Epithelial cell of proximal tubule (primary cell): Measurements from ENCODE around the gene TRPM1. TPM values are rescaled to one million over a fixed set of nuclear protein-coding genes. Genes with fewer than 3 reads are reported as not detected.
A peak's percentile ranks its signal among the peaks of the same experiment; 100 is the strongest.

Experiments used
- DNase-seq: peaks from one replicate; pipeline ENCODE4 v3.0.0-alpha.2; 2011; ENCODE audit warnings: low read depth
- H3K4me3 ChIP-seq: 2 replicates; pipeline ENCODE4 v1.5.1; 2011; ENCODE audit warnings: low read depth, mild to moderate bottlenecking, low read length
- CTCF ChIP-seq: conservative IDR thresholded peaks from 2 replicates; pipeline ENCODE4 v1.5.1; 2012; ENCODE audit warnings: low read depth, mild to moderate bottlenecking, low read length
- total RNA-seq: library from RNA; depleted of rRNA; stranded (reverse); fragments of >200 nt; gene quantifications from 2 replicates; pipeline ENCODE4 v1.2.3, GENCODE V29; 2015

TRPM1 gene
- total RNA-seq, 1 donor from 2014 or later, result not detected

DNA sequence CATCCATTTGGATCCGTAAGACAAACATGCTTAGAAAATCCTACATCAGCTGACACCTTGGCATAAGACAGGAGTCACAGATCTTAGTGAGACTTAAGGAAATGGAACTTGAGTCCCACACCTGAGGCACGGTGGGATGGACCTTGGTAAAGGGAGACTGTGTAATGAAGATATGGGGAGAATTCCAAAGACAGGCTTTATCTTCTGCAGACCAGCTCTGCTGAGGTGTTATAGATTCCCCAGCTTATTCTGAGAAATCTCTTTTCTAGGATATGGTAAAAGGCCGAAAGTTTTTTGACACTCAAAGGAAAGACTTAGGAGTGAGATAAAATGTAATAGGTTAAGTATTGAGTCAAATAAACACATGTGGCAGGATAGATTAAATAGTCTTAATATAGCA, 101.8 kb downstream of the TRPM1 start:
- no peak overlapping the region for H3K4me3 ChIP-seq
- no peak for DNase-seq
- no peak for TF ChIP-seq CTCF

DNA sequence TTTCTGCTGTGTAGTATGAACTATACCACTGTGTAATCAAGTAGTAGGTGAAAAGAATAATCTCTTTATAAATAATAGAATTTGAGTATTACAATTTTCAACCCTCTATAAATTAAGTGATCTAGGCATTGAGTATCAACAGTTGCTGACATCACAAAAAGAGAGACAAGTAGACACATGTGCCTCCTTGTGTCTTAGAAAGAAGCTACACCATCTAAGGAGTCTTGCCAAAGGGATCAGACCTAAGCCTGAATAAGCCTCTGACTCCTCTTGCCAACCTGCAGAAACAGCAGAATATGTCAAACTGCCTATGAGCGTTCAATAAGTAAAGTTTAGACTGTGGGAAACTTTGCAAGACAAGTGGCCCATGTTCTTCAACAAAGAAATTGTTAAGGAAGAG, 104.3 kb downstream of the TRPM1 start:
- no peak for TF ChIP-seq CTCF
- no peak for DNase-seq
- no peak overlapping the region for H3K4me3 ChIP-seq

GRCh38 chr15:30992249-30992864, 109.2 kb downstream of the TRPM1 start:
- no peak for TF ChIP-seq CTCF
- DNase-seq, result no peak
- peak overlapping the region; percentile 74 for H3K4me3 ChIP-seq

GRCh38 chr15:30991255-30992235, 110.0 kb downstream of the TRPM1 start, which contains the start of gene MTMR10:
TSS of gene MTMR10 (minus strand) at chr15:30991628. CDS start at chr15:30991506, 122 bp downstream.
- peak within 1 kb of the TSS; percentile 74 for H3K4me3 ChIP-seq
- no peak for TF ChIP-seq CTCF
- DNase-seq, result no peak

GRCh38 chr15:30990446-30991254, 110.9 kb downstream of the TRPM1 start:
- no peak for DNase-seq
- H3K4me3 ChIP-seq, result peak overlapping the region; percentile 74
- no peak for TF ChIP-seq CTCF

GRCh38 chr15:30990036-30990435, 111.5 kb downstream of the TRPM1 start:
- TF ChIP-seq CTCF, result no peak
- peak overlapping the region; percentile 74 for H3K4me3 ChIP-seq
- DNase-seq, result no peak
